ENCODE results near the gene GAST. TPM values are rescaled to one million over a fixed set of nuclear protein-coding genes. Genes with fewer than 3 reads are reported as not detected.
A peak's percentile ranks its signal among the peaks of the same experiment; 100 is the strongest.

The GAST gene
- total RNA-seq, 1 experiment from 2014 or later: 0.75 TPM

- intact Hi-C loops (cut with micrococcal nuclease; ENCODE audit: unreplicated experiment): no loop called here
- no peaks in the 10 kb centered on the region for H3K27me3 Mint-ChIP-seq (ENCODE audit: insufficient read depth, unreplicated experiment)
- Histone ChIP-seq H3K4me3 (ENCODE audit: low read depth, low read length) (no peak overlapping the region), H3K4me1 (peaks cover 8% of the 10 kb centered on the region; the same call in 1 of the 2 replicates), H3K27me3 (replicated peaks; ENCODE audit: control insufficient read depth, insufficient read depth, low read length) (no peaks in the 10 kb centered on the region), H3K9me3 (no peaks in the 10 kb centered on the region), H3K36me3 (ENCODE audit: control insufficient read depth, insufficient read depth, low read length) (peaks cover 10% of the 10 kb centered on the region)
- ChIA-PET POLR2A (no interaction called here), CTCF (no interaction called here)
- H3K9me3 Mint-ChIP-seq (ENCODE audit: unreplicated experiment): no peaks in the 10 kb centered on the region
- H3K27ac Mint-ChIP-seq (ENCODE audit: unreplicated experiment): no peak overlapping the region
- BruUV-seq (replicated peaks): no TSS peak
- H3K36me3 Mint-ChIP-seq (ENCODE audit: insufficient read depth, unreplicated experiment): peaks cover 43% of the 10 kb centered on the region
- DNase-seq: no peak
- H3K4me3 Mint-ChIP-seq (ENCODE audit: unreplicated experiment): no peak overlapping the region
- peaks cover 14% of the 10 kb centered on the region for H3K4me1 Mint-ChIP-seq (ENCODE audit: low read depth, unreplicated experiment)
- TF ChIP-seq CTCF (IDR thresholded peaks at IDR 0.05; ENCODE audit: insufficient read depth in 1 of 2, low read depth in 1 of 2, low read length in 1 of 2, severe bottlenecking in 1 of 2, unreplicated experiment in 1 of 2): no peak
Measured at GRCh38 chr17:41686281-41686680, 25.9 kb upstream of the GAST start.

DNA sequence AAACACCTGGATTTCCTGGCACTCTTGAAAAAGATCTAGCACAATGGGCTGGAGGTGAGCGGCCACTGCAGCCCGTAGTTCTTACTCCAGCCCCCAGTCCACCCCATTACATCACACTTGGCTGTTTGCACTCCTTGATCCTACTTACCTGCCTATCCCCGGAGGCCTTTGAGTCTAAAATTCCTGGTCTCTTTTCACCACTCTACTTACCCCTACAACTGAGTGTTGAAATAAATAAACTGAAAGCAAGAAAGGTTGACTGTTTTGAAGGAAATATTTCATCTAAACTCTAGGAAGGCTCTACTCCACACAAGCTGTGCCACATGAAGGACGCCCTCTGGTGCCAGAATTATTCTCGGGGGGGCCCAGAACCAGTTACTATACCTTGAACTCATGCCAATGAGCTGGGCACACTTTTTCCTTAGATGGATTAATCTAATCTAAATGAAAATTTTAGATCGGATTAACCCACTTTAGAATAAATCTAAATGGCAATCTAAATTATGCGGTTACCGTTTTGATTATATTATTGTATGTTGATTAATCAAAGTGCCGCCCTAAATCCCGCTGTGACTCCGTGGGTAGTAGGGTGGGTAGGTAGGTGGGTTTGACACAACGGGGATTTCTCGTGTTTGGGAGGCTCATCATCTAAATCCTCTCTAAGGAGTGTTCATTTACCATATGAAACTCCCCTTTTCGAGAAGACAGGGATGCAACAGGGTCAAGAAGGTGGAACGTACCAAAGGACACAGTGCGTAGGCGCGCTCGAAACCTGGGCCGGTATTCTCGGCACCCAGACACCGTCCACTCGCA, 24.1 kb upstream of the GAST start:
- Mint-ChIP-seq H3K4me3 (ENCODE audit: unreplicated experiment) (peak overlapping the region; percentile 99), H3K27ac (ENCODE audit: unreplicated experiment) (peak overlapping the region; percentile 97), H3K36me3 (ENCODE audit: insufficient read depth, unreplicated experiment) (peaks cover 60% of the 10 kb centered on the region), H3K27me3 (ENCODE audit: insufficient read depth, unreplicated experiment) (no peaks in the 10 kb centered on the region), H3K9me3 (ENCODE audit: unreplicated experiment) (no peaks in the 10 kb centered on the region), H3K4me1 (ENCODE audit: low read depth, unreplicated experiment) (peaks cover 14% of the 10 kb centered on the region)
- no peaks in the 10 kb centered on the region for H3K27me3 ChIP-seq (replicated peaks; ENCODE audit: control insufficient read depth, insufficient read depth, low read length)
- H3K9me3 ChIP-seq: no peaks in the 10 kb centered on the region
- CTCF ChIA-PET: interaction anchor here (0.5 to 3.0 kb wide), 20 partner anchors 9 to 1270 kb away, joined by 3 to 34 read pairs (median 4); partner anchors contain the start of genes JUP and TOP2A
- peak in 1 of 2 experiments; percentile 68 for DNase-seq
- H3K4me1 ChIP-seq: peaks cover 8% of the 10 kb centered on the region; the same call in 1 of the 2 replicates
- intact Hi-C loops (cut with micrococcal nuclease; ENCODE audit: unreplicated experiment): loop anchor here (1.0 kb wide), 1 partner anchor 12 kb away; no protein-coding TSS in a partner anchor
- peaks cover 17% of the 10 kb centered on the region for H3K36me3 ChIP-seq (ENCODE audit: control insufficient read depth, insufficient read depth, low read length)
- POLR2A ChIA-PET: interaction anchor here (0.5 to 2.3 kb wide), 45 partner anchors 9 to 1857 kb away, joined by 3 to 38 read pairs (median 5); partner anchors contain the start of genes CNP, FKBP10, HAP1 and JUP
- peak overlapping the region; percentile 49 for H3K4me3 ChIP-seq (ENCODE audit: low read depth, low read length)
- TF ChIP-seq CTCF (IDR thresholded peaks at IDR 0.05; ENCODE audit: insufficient read depth in 1 of 2, low read depth in 1 of 2, low read length in 1 of 2, severe bottlenecking in 1 of 2, unreplicated experiment in 1 of 2): peak; percentile 41 to 44
- TSS peak; percentile 96 for BruUV-seq (replicated peaks)

DNA sequence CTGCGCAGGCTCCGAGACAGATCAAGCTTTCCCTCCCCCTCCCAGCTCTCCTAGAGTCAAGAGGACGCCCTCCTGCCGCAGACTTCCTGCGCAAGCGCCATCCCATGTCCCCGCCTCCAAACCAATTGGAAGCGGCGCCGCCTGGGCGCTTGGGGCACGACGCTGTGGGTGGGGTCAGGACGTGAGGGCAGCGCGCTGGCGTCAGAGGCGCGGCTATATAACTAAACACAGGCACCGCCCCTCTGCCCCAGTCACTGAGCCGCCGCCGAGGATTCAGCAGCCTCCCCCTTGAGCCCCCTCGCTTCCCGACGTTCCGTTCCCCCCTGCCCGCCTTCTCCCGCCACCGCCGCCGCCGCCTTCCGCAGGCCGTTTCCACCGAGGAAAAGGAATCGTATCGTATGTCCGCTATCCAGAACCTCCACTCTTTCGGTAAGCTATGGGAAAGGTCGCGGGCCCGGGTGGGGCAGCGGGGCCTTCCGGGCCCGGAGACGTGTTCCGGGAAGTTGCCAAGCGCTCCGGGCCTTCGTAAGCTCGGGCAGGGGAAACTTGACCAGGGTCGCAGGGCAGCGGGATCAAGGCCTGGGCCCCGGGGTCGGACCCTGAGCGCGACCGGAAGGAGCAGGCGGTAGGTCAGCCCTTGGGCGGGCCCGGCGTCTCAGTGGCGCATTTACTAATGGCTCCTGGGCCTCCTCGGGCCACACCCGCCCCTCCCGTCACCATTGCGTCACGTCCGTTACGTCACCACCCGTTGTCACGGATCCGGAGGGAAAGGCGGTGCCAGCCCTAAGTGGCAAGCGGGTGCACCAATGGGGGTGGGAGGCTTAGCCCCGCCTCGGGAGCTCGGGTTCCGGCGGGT, 23.3 kb upstream of the GAST start, which contains the start of gene EIF1:
Gene EIF1, plus strand, starts transcription at position 245 of the 856 bp plus-strand sequence. Its CDS starts 154 bp downstream, at position 399.
- peak; percentile 100 for DNase-seq
- no peaks in the 10 kb centered on the region for H3K9me3 ChIP-seq
- Mint-ChIP-seq H3K4me3 (ENCODE audit: unreplicated experiment) (peak within 1 kb of the TSS; percentile 99), H3K27me3 (ENCODE audit: insufficient read depth, unreplicated experiment) (no peaks in the 10 kb centered on the region), H3K4me1 (ENCODE audit: low read depth, unreplicated experiment) (peaks cover 14% of the 10 kb centered on the region), H3K36me3 (ENCODE audit: insufficient read depth, unreplicated experiment) (peaks cover 69% of the 10 kb centered on the region), H3K9me3 (ENCODE audit: unreplicated experiment) (no peaks in the 10 kb centered on the region), H3K27ac (ENCODE audit: unreplicated experiment) (peak within 1 kb of the TSS; percentile 97)
- ChIA-PET POLR2A (interaction anchor here (0.5 to 2.3 kb wide), 55 partner anchors 8 to 1856 kb away, joined by 3 to 38 read pairs (median 4); partner anchors contain the start of genes CNP, FKBP10, HAP1 and JUP), CTCF (interaction anchor here (0.5 to 3.0 kb wide), 20 partner anchors 8 to 1271 kb away, joined by 3 to 34 read pairs (median 4); partner anchors contain the start of genes JUP and TOP2A)
- peak within 1 kb of the TSS; percentile 90 for H3K4me3 ChIP-seq (ENCODE audit: low read depth, low read length)
- no peaks in the 10 kb centered on the region for H3K27me3 ChIP-seq (replicated peaks; ENCODE audit: control insufficient read depth, insufficient read depth, low read length)
- TF ChIP-seq CTCF (IDR thresholded peaks at IDR 0.05; ENCODE audit: insufficient read depth in 1 of 2, low read depth in 1 of 2, low read length in 1 of 2, severe bottlenecking in 1 of 2, unreplicated experiment in 1 of 2): no peak
- H3K36me3 ChIP-seq (ENCODE audit: control insufficient read depth, insufficient read depth, low read length): peaks cover 18% of the 10 kb centered on the region
- intact Hi-C loops (cut with micrococcal nuclease; ENCODE audit: unreplicated experiment): loop anchor here (1.0 kb wide), 1 partner anchor 13 kb away; no protein-coding TSS in a partner anchor
- BruUV-seq (replicated peaks): no TSS peak
- peaks cover 8% of the 10 kb centered on the region; the same call in 1 of the 2 replicates for H3K4me1 ChIP-seq

Measured in Caco-2 (cell line).